ENCODE data around the gene FASTK.

- TF ChIP-seq POLR2A (IDR thresholded peaks at IDR 0.05; ENCODE audit: low read depth, low read length): no peak
- TF ChIP-seq POLR2AphosphoS5 (IDR thresholded peaks at IDR 0.05; ENCODE audit: low read depth, low read length): no peak
- no peak for TF ChIP-seq POU2F2 (IDR thresholded peaks at IDR 0.05; ENCODE audit: low read depth, low read length)
- TF ChIP-seq TAF1 (IDR thresholded peaks at IDR 0.05; ENCODE audit: low read depth, low read length): no peak
- no peak for TF ChIP-seq SPI1 (IDR thresholded peaks at IDR 0.05; ENCODE audit: low read depth, low read length)
Observed at GRCh38 chr7:151060113-151060415, 20.5 kb downstream of the FASTK start.

Data from GM12891 (cell line).